ENCODE measurements around the gene EIF4A3.

DNA sequence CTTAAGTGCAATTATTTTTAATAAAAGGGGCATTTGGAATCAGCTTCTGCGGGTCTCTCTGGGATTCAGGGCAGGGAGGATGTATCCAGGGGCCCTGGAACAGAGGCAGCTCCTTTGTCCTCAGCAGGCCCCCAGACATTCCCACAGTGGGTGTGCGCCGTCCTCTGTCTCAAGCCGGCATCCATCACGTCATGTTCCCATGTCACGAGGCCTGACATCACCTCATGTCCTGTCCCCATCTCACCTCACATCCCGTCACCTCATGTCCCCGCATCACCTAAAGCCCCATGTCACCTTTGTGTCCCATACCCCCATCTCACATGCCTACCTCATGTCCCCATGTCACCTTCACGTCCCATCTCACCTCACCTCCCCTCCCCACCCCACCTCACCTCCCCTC lies 27.1 kb downstream of the EIF4A3 start:
- TF ChIP-seq TSHZ2 (CRISPR knock-in tag; IDR thresholded peaks at IDR 0.05), result no peak
- TF ChIP-seq ZFP3 (CRISPR knock-in tag; IDR thresholded peaks at IDR 0.05), result no peak
- TF ChIP-seq, protein P1, sequence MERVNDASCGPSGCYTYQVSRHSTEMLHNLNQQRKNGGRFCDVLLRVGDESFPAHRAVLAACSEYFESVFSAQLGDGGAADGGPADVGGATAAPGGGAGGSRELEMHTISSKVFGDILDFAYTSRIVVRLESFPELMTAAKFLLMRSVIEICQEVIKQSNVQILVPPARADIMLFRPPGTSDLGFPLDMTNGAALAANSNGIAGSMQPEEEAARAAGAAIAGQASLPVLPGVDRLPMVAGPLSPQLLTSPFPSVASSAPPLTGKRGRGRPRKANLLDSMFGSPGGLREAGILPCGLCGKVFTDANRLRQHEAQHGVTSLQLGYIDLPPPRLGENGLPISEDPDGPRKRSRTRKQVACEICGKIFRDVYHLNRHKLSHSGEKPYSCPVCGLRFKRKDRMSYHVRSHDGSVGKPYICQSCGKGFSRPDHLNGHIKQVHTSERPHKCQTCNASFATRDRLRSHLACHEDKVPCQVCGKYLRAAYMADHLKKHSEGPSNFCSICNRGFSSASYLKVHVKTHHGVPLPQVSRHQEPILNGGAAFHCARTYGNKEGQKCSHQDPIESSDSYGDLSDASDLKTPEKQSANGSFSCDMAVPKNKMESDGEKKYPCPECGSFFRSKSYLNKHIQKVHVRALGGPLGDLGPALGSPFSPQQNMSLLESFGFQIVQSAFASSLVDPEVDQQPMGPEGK (CRISPR knock-in tag; IDR thresholded peaks at IDR 0.05; ENCODE audit: borderline replicate concordance), result no peak
- TF ChIP-seq ARNTL (CRISPR knock-in tag; IDR thresholded peaks at IDR 0.05; ENCODE audit: borderline replicate concordance, low read depth), result no peak
- TF ChIP-seq TCF4 (CRISPR knock-in tag; IDR thresholded peaks at IDR 0.05; ENCODE audit: borderline replicate concordance), result no peak
- TF ChIP-seq SNAI2 (CRISPR knock-in tag; IDR thresholded peaks at IDR 0.05), result no peak
- TF ChIP-seq CSDC2 (CRISPR knock-in tag; IDR thresholded peaks at IDR 0.05), result no peak
- TF ChIP-seq, protein P2, sequence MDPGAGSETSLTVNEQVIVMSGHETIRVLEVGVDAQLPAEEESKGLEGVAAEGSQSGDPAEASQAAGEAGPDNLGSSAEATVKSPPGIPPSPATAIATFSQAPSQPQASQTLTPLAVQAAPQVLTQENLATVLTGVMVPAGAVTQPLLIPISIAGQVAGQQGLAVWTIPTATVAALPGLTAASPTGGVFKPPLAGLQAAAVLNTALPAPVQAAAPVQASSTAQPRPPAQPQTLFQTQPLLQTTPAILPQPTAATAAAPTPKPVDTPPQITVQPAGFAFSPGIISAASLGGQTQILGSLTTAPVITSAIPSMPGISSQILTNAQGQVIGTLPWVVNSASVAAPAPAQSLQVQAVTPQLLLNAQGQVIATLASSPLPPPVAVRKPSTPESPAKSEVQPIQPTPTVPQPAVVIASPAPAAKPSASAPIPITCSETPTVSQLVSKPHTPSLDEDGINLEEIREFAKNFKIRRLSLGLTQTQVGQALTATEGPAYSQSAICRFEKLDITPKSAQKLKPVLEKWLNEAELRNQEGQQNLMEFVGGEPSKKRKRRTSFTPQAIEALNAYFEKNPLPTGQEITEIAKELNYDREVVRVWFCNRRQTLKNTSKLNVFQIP (CRISPR knock-in tag; IDR thresholded peaks at IDR 0.05; ENCODE audit: borderline replicate concordance, low read depth), result no peak
- no peak for TF ChIP-seq ZNF565 (CRISPR knock-in tag; conservative IDR thresholded peaks at IDR 0.05; ENCODE audit: low read depth)

Data from SK-N-SH treated with all-trans-retinoic acid at 6 μM for 48 hours (cell line).